ENCODE results near the gene C15orf40.

DNA sequence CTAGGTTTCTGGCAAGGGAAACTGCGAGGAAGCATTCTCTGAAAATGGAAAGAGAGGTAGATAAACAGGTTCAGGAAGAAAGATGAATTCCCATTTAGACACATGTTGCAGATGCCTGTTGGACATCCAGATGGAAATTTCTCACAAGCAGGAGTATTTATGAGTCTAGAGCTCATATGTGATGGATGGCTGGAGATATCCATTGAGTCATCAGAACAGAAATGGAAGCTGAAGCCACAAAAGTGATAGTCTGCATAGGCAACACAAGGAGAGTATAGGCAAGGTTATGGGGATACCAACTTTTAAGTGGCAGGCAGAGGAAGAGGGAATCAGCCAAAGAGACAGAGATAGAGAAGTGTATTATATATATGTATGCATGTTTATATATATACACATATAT is 31.7 kb downstream of the C15orf40 start:
- TF ChIP-seq POLR2A (IDR thresholded peaks at IDR 0.05; ENCODE audit: low read length) (no peak), GATA1 (IDR thresholded peaks at IDR 0.05; ENCODE audit: low read depth, low read length) (no peak)
